ENCODE results near the gene GDF11. TPM values are rescaled to one million over a fixed set of nuclear protein-coding genes. Genes with fewer than 3 reads are reported as not detected.

Gene GDF11
- total RNA-seq, 2 experiments from 2014 or later, result 7.7 to 8.7 TPM

DNA sequence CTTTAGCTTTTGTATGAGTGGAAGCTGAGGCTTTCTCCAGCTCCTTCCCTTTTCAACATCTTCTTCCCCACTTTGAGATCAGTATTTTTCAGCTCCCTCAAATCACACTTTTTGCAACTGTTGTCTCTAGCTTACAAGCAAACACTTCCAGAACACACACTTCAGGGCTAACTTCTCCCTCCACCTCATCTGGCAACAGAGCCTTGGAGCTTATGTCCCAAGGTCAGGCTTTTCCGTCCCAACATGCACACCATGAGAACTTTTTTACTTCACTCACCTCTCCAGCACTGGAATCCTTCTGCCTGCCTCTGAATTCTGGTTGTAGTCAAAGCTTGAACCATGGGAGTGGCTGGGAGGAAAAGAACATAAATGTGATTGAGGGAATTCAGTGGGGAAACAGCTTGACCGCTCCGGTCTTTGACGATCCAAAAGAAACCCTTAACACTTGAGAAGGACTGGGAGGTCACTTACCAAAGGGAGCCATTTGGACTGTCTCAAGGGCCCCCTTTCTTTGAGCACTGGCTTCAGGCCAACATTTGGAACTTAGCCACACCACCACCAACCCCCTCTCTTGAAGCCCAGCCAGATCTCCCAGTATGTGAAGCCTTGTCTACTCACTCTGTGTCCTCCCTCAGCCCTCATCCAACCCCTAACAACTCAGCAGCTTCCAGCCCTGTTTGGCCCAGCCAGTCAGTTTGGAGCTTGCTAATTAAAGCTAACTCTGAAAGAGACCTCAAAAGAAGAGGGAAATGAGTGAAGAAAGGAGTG lies 31.0 kb upstream of the GDF11 start:
- intact Hi-C loops (cut with micrococcal nuclease), result no loop called here
- ChIA-PET CTCF (interaction anchor here (0.7 to 1.0 kb wide), 3 partner anchors 8 to 26 kb away, joined by 3 to 5 read pairs (median 3); partner anchors contain the start of gene RDH5), POLR2A (no interaction called here)
- H3K27me3 Mint-ChIP-seq, result peaks cover 15% of the 10 kb centered on the region
- no peak overlapping the region for H3K4me3 Mint-ChIP-seq
- peaks cover 3% of the 10 kb centered on the region for H3K36me3 Mint-ChIP-seq
- DNase-seq, result no peak
- no peaks in the 10 kb centered on the region for H3K9me3 Mint-ChIP-seq
- H3K27ac Mint-ChIP-seq, result no peak overlapping the region
- H3K4me1 Mint-ChIP-seq (ENCODE audit: low read depth), result peaks cover 26% of the 10 kb centered on the region

DNA sequence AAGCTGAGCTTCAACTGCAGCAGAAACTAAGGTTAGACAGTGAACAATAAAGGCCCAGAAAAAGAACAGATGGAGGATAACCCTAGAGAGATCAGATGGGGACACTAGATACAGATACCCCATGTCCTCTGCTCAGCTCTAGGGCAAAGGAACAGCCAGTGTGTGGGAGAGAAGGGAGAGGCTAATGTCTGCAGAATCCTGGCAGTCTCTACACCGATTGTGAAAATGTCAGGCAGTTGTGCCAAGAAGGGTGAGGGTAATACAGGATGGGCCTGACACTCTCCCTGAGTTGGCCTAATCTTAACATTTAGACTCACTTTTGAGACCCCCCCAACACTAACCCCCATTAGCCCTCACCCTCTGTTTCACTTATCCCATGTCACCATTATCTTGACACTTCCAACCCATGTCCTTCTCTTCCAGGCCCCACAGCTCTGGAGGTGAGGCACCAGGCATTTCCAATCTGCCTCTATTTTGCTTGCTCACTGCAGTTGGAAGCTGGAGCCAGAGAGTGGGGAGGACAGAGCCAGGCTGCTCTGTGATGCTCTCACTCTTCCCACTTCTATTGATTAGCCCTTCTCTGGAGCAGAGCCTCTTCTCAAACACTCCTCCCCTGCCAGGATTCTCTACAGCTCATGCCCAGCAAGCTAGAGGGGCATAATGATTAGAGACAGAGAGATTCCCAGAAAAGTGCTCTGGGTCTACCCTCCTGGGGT lies 30.1 kb upstream of the GDF11 start:
- no peak for DNase-seq
- intact Hi-C loops (cut with micrococcal nuclease), result no loop called here
- Mint-ChIP-seq H3K27ac (no peak overlapping the region), H3K4me3 (no peak overlapping the region), H3K27me3 (peaks cover 11% of the 10 kb centered on the region), H3K36me3 (peaks cover 3% of the 10 kb centered on the region), H3K9me3 (no peaks in the 10 kb centered on the region), H3K4me1 (ENCODE audit: low read depth) (peaks cover 29% of the 10 kb centered on the region)
- ChIA-PET CTCF (no interaction called here), POLR2A (no interaction called here)

DNA sequence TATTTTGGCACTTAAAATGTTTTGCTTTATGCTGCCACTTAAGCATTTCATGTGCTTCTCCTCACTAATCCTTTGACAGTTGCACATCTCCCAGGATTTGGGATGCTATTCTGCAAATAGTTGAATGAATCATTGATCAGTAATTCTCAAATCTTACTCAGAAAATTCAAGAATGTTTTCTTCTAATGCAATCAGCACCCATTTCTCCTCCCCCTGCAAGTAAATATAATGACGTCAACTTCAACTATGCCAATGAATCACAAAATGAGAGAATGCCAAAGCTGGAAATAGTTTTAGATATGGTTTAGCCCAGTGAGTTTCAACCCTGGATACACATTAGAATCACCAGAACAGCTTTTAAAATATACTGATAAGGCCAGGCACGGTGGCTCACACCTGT lies 29.2 kb upstream of the GDF11 start:
- Mint-ChIP-seq H3K9me3 (no peaks in the 10 kb centered on the region), H3K4me1 (ENCODE audit: low read depth) (peaks cover 31% of the 10 kb centered on the region), H3K27ac (no peak overlapping the region), H3K27me3 (peaks cover 6% of the 10 kb centered on the region), H3K4me3 (no peak overlapping the region), H3K36me3 (peaks cover 6% of the 10 kb centered on the region)
- intact Hi-C loops (cut with micrococcal nuclease), result no loop called here
- ChIA-PET POLR2A (no interaction called here), CTCF (no interaction called here)
- no peak for DNase-seq

DNA sequence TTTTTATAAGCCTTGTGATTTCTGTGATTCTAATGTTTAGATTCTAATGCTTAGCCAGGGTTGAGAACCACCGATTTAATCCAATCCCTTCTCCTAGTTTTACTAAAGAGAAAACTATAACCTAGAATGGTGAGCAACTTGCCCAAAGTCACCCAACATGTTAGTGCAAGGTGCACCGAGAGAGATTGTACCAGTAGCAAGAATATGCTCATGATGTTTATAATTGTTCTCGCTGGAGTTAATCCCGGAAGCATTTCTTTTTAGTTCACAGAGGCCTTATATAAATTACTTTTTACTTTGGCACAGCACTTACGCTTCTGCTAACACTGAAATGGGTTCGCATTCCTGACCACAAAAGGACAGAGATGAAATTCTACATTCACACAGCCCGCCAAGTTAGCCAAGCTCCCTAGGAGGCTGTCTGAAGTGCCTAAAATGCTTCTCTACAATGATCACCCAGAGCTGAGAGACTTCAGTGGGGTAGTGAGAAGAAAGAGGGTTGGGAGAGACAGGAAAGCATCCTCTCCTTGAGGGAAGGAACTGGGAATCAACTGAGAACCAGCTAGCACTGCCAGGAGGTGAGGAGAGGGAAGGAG lies 27.7 kb upstream of the GDF11 start:
- ChIA-PET POLR2A (interaction anchor here (1.1 to 3.1 kb wide), 3 partner anchors 14 to 102 kb away, joined by 4 to 23 read pairs (median 5); partner anchors contain the start of genes CD63 and SARNP), CTCF (interaction anchor here (0.7 to 3.9 kb wide), 5 partner anchors 9 to 295 kb away, joined by 3 to 36 read pairs (median 8); partner anchors contain the start of gene CD63)
- intact Hi-C loops (cut with micrococcal nuclease), result loop anchor here (5.0 kb wide), 2 partner anchors 68 to 728 kb away; no protein-coding TSS in a partner anchor
- H3K27ac Mint-ChIP-seq, result peak overlapping the region; percentile 89
- H3K27me3 Mint-ChIP-seq, result peaks cover 2% of the 10 kb centered on the region
- peaks cover 6% of the 10 kb centered on the region for H3K36me3 Mint-ChIP-seq
- no peak for DNase-seq
- H3K9me3 Mint-ChIP-seq, result no peaks in the 10 kb centered on the region
- peaks cover 30% of the 10 kb centered on the region for H3K4me1 Mint-ChIP-seq (ENCODE audit: low read depth)
- peak overlapping the region; percentile 90 for H3K4me3 Mint-ChIP-seq

DNA sequence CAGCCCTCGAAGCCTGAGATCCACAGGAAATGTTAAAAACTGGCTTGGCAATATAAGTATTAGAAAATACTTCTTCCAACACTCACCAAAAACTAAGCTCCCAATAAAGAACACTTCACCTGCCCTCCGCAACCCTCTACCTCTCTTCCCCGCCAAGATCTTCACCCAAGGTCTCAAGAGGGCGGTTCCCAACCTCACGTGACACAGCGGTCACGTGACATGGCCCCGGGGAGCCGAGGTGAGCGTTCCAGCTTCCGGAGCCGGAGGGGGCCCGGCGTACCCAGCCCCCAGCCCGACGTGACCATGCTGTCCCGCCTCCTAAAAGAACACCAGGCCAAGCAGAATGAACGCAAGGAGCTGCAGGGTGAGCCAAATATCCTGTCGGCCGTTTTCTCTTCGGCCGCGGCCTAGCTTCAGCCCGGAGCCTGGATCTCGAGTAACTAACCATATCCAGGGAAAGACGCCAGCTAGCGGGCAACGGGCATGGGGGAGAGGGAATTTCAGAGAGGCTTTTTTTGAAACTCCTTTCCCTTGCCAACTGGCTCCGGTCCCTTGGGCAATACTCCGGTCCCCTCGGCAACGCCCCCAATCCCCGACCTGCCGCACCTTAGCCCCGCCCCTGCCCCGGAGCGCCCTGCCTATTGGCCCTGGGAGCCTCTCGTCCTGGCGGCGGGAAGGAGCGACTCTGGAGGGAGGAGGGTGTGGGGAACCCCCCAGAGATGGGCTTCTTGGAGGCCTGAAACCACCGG lies 26.9 kb upstream of the GDF11 start, which contains the start of gene BLOC1S1:
Gene BLOC1S1, plus strand, starts transcription at position 214 of the 749 bp plus-strand sequence. Its CDS starts 6 bp downstream, at position 220.
- Mint-ChIP-seq H3K27me3 (peaks cover 2% of the 10 kb centered on the region), H3K4me3 (peak within 1 kb of the TSS; percentile 90), H3K36me3 (peaks cover 6% of the 10 kb centered on the region), H3K27ac (peak within 1 kb of the TSS; percentile 89), H3K9me3 (no peaks in the 10 kb centered on the region), H3K4me1 (ENCODE audit: low read depth) (peaks cover 30% of the 10 kb centered on the region)
- CTCF ChIA-PET, result interaction anchor here (0.7 to 3.9 kb wide), 5 partner anchors 8 to 294 kb away, joined by 3 to 36 read pairs (median 8); partner anchors contain the start of gene CD63
- intact Hi-C loops (cut with micrococcal nuclease), result loop anchor here (1.0 to 5.0 kb wide), 3 partner anchors 22 to 729 kb away; no protein-coding TSS in a partner anchor
- POLR2A ChIA-PET, result interaction anchor here (1.1 to 3.1 kb wide), 3 partner anchors 14 to 101 kb away, joined by 4 to 23 read pairs (median 5); partner anchors contain the start of genes CD63 and SARNP
- peak; percentile 96 for DNase-seq

DNA sequence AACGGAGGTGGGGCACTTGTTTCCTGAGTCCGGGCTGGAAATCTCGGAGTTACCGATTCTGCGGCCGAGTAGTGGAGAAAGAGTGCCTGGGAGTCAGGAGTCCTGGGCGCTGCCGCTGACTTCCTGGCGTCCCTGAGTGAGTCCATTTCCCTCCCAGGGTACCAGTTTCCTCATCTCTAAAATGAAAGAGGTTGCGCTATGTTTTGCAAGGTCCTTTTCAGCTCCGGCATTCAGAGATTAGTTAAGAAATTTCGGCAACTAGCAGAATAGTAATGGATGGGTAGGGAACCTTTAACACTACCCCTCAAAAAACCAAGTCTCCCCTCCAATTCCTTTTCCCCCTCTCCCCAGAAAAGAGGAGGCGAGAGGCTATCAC lies 26.4 kb upstream of the GDF11 start:
- H3K4me1 Mint-ChIP-seq (ENCODE audit: low read depth), result peaks cover 30% of the 10 kb centered on the region
- H3K9me3 Mint-ChIP-seq, result no peaks in the 10 kb centered on the region
- peaks cover 2% of the 10 kb centered on the region for H3K27me3 Mint-ChIP-seq
- H3K4me3 Mint-ChIP-seq, result peak overlapping the region; percentile 90
- CTCF ChIA-PET, result interaction anchor here (1.0 to 3.9 kb wide), 6 partner anchors 8 to 71 kb away, joined by 3 to 36 read pairs (median 8); partner anchors contain the start of gene CD63
- peaks cover 6% of the 10 kb centered on the region for H3K36me3 Mint-ChIP-seq
- DNase-seq, result no peak
- POLR2A ChIA-PET, result interaction anchor here (1.8 to 3.1 kb wide), 2 partner anchors 13 to 101 kb away, joined by 5 to 23 read pairs; partner anchors contain the start of genes CD63 and SARNP
- peak overlapping the region; percentile 89 for H3K27ac Mint-ChIP-seq
- intact Hi-C loops (cut with micrococcal nuclease), result loop anchor here (1.0 to 5.0 kb wide), 3 partner anchors 22 to 729 kb away; no protein-coding TSS in a partner anchor

DNA sequence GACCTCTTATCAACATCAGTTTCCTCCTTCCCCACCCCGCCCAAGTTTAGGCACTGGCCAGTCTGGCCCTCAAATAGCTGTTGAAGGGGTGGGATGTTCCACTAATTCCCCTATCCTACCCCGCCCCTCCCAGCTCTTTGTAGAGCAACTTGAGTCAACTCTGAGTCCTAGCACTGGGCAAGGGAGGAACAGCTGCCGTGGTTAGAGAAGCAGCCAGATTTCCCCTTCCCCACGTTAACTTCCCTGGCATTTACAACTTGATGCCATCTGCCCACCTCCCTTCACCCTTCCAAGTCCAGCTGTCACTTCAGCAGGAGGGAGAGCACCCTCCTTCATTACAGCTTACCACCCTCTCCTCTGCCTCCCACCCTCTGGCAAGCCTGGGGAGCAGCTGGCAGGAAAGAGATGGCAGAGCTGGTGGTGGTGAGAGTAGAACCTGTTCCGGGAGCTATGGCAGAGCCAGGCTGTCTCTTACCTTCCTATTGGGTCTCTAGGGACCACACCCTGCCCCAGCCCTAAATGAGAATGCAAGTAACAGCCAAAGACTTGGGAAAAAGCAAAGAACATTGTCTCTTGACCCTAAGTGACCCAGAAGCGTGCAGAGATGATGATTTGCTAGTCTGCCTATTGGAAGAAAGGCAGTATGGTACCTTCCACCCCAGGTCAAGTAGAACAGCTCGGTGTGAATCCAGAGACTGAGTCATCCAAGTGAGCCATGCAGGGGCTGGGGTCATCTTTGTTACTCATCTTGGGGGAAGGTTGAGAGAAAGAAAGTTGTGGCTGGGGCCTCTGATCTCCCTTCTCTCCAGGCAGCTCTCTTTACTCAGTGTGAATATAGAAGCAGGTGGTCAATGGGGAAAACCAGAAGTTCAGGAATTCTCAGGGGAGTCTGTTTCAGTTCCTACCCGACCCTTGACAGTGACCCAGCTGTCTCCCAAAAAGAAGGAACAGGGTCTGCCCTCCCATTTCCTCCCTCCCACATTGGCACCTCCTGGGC lies 25.6 kb upstream of the GDF11 start:
- Mint-ChIP-seq H3K36me3 (peaks cover 6% of the 10 kb centered on the region), H3K9me3 (no peaks in the 10 kb centered on the region), H3K27ac (peak overlapping the region; percentile 89), H3K4me3 (peak overlapping the region; percentile 90), H3K27me3 (peaks cover 2% of the 10 kb centered on the region), H3K4me1 (ENCODE audit: low read depth) (peaks cover 30% of the 10 kb centered on the region)
- CTCF ChIA-PET, result interaction anchor here (1.0 to 3.9 kb wide), 7 partner anchors 7 to 71 kb away, joined by 3 to 36 read pairs (median 8); partner anchors contain the start of genes CD63 and ITGA7
- peak; percentile 65 for DNase-seq
- POLR2A ChIA-PET, result interaction anchor here (1.8 to 3.1 kb wide), 2 partner anchors 12 to 100 kb away, joined by 5 to 23 read pairs; partner anchors contain the start of genes CD63 and SARNP
- intact Hi-C loops (cut with micrococcal nuclease), result loop anchor here (1.0 to 5.0 kb wide), 3 partner anchors 12 to 730 kb away; partner anchors contain the start of gene CD63

DNA sequence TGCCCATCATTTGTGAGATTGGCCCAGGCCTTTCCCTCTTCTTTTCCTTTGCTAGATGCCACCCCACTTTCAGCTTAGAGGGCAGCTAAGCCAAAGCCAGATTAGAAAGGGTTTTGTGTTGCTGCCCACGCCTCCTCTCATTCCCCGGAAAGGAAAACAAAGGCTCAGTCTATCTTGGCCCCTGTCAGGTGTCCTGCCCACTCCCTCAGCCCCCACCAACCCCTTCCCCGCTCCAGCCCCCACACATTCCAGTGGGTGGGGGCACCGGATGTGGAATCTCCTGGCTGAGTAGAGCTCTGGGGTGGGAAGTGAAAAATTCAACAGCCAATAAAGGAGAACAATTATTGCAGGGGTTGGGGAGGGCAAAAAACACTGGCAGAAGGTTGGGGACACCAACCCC lies 24.9 kb upstream of the GDF11 start:
- peaks cover 2% of the 10 kb centered on the region for H3K27me3 Mint-ChIP-seq
- CTCF ChIA-PET, result interaction anchor here (1.2 to 3.9 kb wide), 3 partner anchors 12 to 20 kb away, joined by 5 to 36 read pairs (median 11); partner anchors contain the start of gene ITGA7

DNA sequence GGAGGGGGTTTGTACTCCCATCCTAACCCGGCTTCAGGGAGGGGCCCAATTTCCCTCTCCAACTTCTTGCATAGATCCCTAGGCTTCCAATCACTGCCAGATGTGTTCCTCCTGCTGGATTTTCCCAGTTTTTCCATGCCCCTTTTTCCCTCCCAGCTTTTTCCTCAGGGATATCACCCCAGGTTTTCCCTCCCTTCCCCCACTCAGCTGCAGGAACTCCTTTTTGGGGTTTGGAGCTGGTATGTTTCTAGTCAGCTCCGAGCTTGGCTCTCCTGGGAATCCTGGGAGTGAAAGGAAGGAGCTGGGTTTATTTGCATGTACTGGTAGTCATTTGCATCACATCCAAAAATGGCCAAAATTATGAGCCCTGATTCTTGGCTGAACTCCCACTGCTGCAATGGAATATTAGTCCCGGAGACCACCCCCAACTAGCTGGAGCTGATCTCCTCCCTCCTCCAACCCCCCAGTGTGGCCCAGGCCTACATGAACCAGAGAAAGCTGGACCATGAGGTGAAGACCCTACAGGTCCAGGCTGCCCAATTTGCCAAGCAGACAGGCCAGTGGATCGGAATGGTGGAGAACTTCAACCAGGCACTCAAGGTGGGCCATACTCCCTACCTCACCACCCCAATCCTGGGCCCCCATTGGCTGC lies 24.2 kb upstream of the GDF11 start:
- intact Hi-C loops (cut with micrococcal nuclease), result loop anchor here (5.0 kb wide), 2 partner anchors 71 to 731 kb away; no protein-coding TSS in a partner anchor
- ChIA-PET CTCF (interaction anchor here (1.2 to 3.9 kb wide), 3 partner anchors 11 to 19 kb away, joined by 5 to 36 read pairs (median 11); partner anchors contain the start of gene ITGA7), POLR2A (interaction anchor here (2.5 kb wide), 1 partner anchor 11 kb away, joined by 12 read pairs; no protein-coding TSS in a partner anchor)
- Mint-ChIP-seq H3K4me1 (ENCODE audit: low read depth) (peaks cover 30% of the 10 kb centered on the region), H3K27me3 (peaks cover 2% of the 10 kb centered on the region), H3K4me3 (no peak overlapping the region), H3K9me3 (no peaks in the 10 kb centered on the region), H3K27ac (peak overlapping the region; percentile 54), H3K36me3 (peaks cover 9% of the 10 kb centered on the region)
- no peak for DNase-seq

More for the DNA sequence above, 24.9 kb upstream of the GDF11 start:
- Mint-ChIP-seq H3K27ac (peak overlapping the region; percentile 89), H3K4me3 (peak overlapping the region; percentile 90), H3K9me3 (no peaks in the 10 kb centered on the region), H3K4me1 (ENCODE audit: low read depth) (peaks cover 30% of the 10 kb centered on the region), H3K36me3 (peaks cover 6% of the 10 kb centered on the region)
- intact Hi-C loops (cut with micrococcal nuclease), result loop anchor here (5.0 kb wide), 2 partner anchors 71 to 731 kb away; no protein-coding TSS in a partner anchor
- POLR2A ChIA-PET, result interaction anchor here (3.1 kb wide), 1 partner anchor 12 kb away, joined by 23 read pairs; the partner anchor contains the start of gene CD63
- no peak for DNase-seq

Data from activated CD4-positive, alpha-beta memory T cell treated with anti-CD3 and anti-CD28 coated beads for 36 hours (primary cell).